NT2/D1 (cell line): ENCODE results near the gene CHORDC1.

Experiments
- SUZ12 ChIP-seq: IDR thresholded peaks from 2 replicates; pipeline ENCODE4 v1.6.1; 2011; ENCODE audit not compliant: insufficient read length, insufficient read depth; ENCODE audit errors: extremely low read depth
- ZNF274 ChIP-seq: IDR thresholded peaks from 2 replicates; pipeline ENCODE4 v1.6.1; 2011; ENCODE audit warnings: mild to moderate bottlenecking, low read depth, low read length

DNA sequence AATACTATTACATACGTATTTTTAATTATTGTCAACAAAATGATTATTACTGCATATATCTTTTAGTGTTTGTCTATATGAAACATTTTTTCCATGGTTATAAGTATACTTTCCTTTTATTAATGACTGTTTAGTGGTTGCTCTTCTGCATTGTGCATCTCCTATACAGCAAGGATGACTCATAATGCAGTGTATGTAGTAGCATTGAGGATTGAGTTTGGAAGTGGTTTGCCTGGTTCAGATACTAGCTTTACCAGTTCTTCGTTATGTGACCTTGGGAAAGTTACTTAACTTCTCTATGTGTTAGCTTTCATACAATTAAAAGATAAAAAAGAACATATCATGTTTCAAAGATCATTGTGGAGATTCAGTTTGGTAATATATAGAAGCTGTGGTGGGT, 44.1 kb downstream of the CHORDC1 start:
- TF ChIP-seq ZNF274 (no peak), SUZ12 (no peak)
